ENCODE measurements around the gene TRMT61A.

Gene TRMT61A

GRCh38 chr14:103543721-103544387 lies 14.9 kb downstream of the TRMT61A start:
- no peak for DNase-seq (ENCODE audit: low spot score)
- no peak for TF ChIP-seq CTCF (IDR thresholded peaks at IDR 0.05; ENCODE audit: extremely low read depth, missing control alignments)

DNA sequence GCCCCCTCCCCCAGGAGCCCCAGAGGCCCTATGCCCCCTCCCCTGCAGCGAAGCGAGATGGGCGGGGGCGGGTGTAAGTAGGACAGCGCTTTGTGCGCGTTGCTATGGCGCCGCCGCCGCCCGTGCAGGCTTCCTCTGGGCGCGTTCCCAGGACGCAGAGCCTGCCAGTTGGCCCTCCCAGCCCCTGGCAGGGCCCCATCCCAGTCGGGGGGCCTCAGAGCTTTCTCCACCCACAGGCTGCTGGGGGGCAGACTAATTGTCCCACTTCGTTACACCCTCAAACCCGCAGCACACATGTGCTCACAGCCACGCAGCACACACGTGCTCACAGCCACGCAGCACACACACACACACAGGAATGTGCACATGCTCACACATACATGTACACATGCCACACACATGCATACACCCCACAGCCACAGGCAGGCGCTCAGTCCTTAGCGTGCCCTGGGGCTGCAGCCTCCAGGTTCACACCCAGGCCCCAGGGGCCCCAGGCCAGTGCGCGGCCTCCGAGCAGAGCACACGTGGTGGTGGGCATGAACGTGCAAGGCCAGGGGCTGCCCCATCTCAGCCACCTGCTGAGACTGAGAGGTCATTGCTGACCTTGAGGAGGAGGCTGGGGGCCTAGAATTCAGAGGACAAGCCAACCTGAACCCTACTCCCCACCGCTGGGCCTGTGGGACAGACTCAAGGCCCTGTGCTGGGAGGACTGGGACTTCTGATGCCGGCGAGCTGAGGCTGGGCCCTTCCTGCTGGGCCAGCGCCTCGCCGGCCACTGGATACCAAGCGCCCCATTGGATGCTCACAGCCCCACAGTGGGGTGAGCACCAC lies 15.6 kb downstream of the TRMT61A start:
- DNase-seq (ENCODE audit: low spot score), result no peak
- TF ChIP-seq CTCF (IDR thresholded peaks at IDR 0.05; ENCODE audit: extremely low read depth, missing control alignments), result no peak

- DNase-seq (ENCODE audit: low spot score), result no peak
- TF ChIP-seq CTCF (IDR thresholded peaks at IDR 0.05; ENCODE audit: extremely low read depth, missing control alignments), result no peak
Measured at GRCh38 chr14:103545219-103545914, 16.4 kb downstream of the TRMT61A start.

DNA sequence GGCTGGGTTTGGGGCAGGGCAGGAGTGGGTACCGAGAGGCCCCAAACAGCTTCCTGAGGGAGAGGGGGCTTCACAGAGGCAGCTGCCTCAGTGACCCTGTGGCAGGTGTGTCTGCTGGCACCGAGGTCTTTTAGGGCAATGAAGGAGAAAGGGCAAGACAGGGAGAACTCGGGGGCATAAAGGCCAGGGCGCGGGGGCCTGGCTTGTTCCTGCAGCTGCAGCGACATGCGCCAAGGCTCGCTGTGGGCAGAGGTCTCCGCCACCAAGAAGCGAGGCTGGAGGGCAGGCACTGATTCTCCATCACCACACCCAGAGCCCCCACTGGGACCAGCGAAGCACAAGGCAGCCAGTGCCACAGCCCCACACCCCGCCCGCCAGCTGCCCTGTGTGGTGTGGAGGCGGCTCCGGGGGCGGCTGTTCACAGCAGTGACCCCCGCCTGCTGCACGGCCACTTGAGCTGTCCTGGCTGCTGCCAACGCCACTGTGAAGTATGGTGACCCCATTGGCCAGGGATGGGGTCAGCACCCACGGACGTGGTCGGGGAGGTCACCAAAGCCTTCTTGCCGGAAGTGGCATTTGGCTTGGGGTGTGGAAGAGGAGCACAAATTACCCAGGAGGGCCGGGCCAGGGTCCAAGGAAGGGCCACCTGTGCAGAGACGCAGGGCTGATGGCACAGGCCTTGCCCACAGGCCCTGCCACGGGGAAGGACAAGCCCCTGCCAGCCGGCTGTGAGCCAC lies 17.1 kb downstream of the TRMT61A start:
- DNase-seq (ENCODE audit: low spot score), result no peak
- no peak for TF ChIP-seq CTCF (IDR thresholded peaks at IDR 0.05; ENCODE audit: extremely low read depth, missing control alignments)

DNA sequence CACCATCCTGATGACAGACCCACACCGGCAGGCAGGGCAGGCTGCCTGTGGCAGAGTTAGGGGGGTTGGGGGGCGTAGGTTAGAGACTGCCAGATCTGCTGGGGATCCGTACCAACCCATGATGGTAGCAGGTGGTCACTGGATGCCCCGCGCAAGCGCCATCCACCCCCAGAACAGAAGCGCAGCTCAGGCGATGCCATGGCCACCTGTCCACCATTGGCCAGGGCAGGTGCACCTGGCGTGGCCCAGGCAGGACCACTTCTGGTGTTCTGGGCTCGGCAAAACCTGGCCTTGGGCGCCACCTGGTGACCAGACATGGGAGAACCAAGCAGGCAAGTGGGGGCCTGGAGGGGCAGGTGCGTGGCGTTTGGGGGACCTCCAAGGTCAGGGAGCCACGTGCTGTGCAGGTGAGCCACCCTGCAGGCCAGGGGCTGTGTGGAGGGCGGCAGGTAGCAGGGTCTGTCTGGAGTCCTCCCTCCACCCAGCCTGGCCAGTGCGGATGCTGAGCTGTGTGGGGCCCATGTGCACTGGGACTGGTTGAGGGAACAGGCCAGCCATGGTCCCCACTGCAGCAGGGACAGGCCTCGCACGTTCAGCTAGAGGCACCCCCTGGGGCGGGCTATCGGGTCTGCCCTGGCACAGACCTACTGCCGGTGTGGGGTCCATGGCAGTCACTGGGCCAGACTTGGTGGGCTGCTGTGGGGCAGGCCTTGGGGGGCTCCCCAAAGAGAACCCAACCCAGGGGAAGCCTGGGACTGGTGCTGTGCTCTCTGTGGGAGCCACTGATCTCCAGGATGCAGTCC lies 17.9 kb downstream of the TRMT61A start:
- DNase-seq (ENCODE audit: low spot score), result peak; percentile 94
- peak; percentile 91 for TF ChIP-seq CTCF (IDR thresholded peaks at IDR 0.05; ENCODE audit: extremely low read depth, missing control alignments)

- no peak for TF ChIP-seq CTCF (IDR thresholded peaks at IDR 0.05; ENCODE audit: extremely low read depth, missing control alignments)
Measured at GRCh38 chr14:103547455-103547940, 18.5 kb downstream of the TRMT61A start.

More at GRCh38 chr14:103547455-103547940, 18.5 kb downstream of the TRMT61A start:
- no peak for DNase-seq (ENCODE audit: low spot score)
